Gastroesophageal sphincter (tissue), 4 donors: ENCODE measurements around the gene EWSR1. TPM values are rescaled to one million over a fixed set of nuclear protein-coding genes. Genes with fewer than 3 reads are reported as not detected.

Source experiments
- ATAC-seq: fragments of 150-250 bp; one replicate; pipeline ENCODE4 v1.9.1; 2016; ENCODE audit warnings: mild to moderate bottlenecking, moderate library complexity
- H3K27ac ChIP-seq, 4 donors: fragments of 200-600 bp; sonication (generic) in 3 of 4; 1 replicate in 3 of 4; 2 replicates in 1 of 4; pipeline ENCODE4 v1.5.1; 2016 to 2019
- H3K27me3 ChIP-seq: fragments of 200-600 bp; sonication (generic); one replicate; pipeline ENCODE4 v1.5.1; 2019
- H3K36me3 ChIP-seq, 2 donors: fragments of 200-600 bp; sonication (generic); one replicate each; pipeline ENCODE4 v1.5.1; 2019; ENCODE audit warnings: control low read depth in 1 of 2
- H3K4me1 ChIP-seq, 3 donors: fragments of 200-600 bp; sonication (generic); 1 replicate in 2 of 3; 2 replicates in 1 of 3; pipeline ENCODE4 v1.5.1; 2016 to 2019; ENCODE audit warnings: control low read depth in 2 of 3
- H3K4me3 ChIP-seq, 2 donors: fragments of 200-600 bp; sonication (generic); one replicate each; pipeline ENCODE4 v1.5.1; 2019; ENCODE audit warnings: mild to moderate bottlenecking in 1 of 2, moderate library complexity in 1 of 2
- H3K9me3 ChIP-seq, 3 donors: fragments of 200-600 bp; sonication (generic); one replicate each; pipeline ENCODE4 v1.5.1; 2017 to 2019; ENCODE audit warnings: control low read depth in 2 of 3
- CTCF ChIP-seq, 4 experiments: fragments of 200-600 bp in 2 of 4; fragments of 450-650 bp in 2 of 4; sonication (generic) in 1 of 4; IDR thresholded peaks; one replicate each; pipeline ENCODE4 v1.5.1; 2017 to 2019; ENCODE audit warnings: antibody characterized with exemption in 4 of 4, mild to moderate bottlenecking in 2 of 4, moderate library complexity in 2 of 4
- EP300 ChIP-seq: sonication (generic); formaldehyde crosslinking; IDR thresholded peaks from one replicate; pipeline ENCODE4 v1.6.1; 2017; ENCODE audit warnings: antibody characterized with exemption, mild to moderate bottlenecking
- POLR2A ChIP-seq, 2 donors: fragments of 450-650 bp; IDR thresholded peaks; one replicate each; pipeline ENCODE4 v1.6.1; 2017; ENCODE audit warnings: antibody characterized with exemption in 2 of 2, mild to moderate bottlenecking in 2 of 2, moderate library complexity in 1 of 2
- POLR2AphosphoS5 ChIP-seq: sonication (generic); formaldehyde crosslinking; IDR thresholded peaks from one replicate; pipeline ENCODE4 v1.6.1; 2017; ENCODE audit warnings: antibody characterized with exemption
- WGBS, 2 donors: methylation state at CpG; one replicate each; pipeline ENCODE4 v1.1.5; 2018; ENCODE audit warnings: low coverage in 1 of 2; 5-methylcytosine and 5-hydroxymethylcytosine counted together
- total RNA-seq, 4 donors: library from RNA; depleted of rRNA; stranded (reverse); fragments of >200 nt; gene quantifications; one replicate each; pipeline ENCODE4 v1.1.0, GENCODE V29; 2016

The EWSR1 gene
- total RNA-seq, 4 donors from 2014 or later = 169 to 209 (median 204) TPM

DNA sequence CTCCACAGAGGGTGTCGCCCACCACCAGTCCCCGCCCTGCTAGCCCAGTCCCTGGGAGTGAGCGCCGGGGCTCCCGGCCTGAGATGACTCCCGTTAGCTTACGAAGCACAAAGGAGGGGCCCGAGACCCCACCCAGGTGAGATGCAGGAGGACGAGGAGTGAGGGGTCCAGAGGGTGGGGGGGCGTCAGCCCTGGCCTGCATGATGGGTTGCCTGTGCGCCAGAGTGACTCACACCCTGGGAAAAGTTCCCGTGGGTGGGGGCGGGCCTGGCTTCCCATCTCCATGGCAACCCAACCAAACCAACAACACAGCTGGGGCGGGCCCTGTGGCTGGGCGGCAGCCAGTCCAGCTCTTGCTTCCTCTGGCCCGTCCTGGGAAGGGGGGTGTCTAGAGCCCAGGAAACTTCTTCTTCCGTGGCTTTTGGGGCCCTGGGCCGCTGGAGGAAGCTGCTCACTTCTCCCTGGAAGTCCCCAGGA is 42.8 kb downstream of the EWSR1 start:
- no peaks in the 10 kb centered on the region for H3K9me3 ChIP-seq
- peak overlapping the region; percentile 22 to 97 (median 89) for H3K27ac ChIP-seq
- WGBS, 2 donors = 0% methylated on average over 4 of the region's 18 CpGs; no CpG with 5 or more reads in 1 of the 2 donors
- H3K27me3 ChIP-seq = peaks cover 30% of the 10 kb centered on the region
- peak overlapping the region in 1 of 2 donors; percentile 44 for H3K4me3 ChIP-seq
- H3K4me1 ChIP-seq = peaks cover 3 to 93% (median 68%) of the 10 kb centered on the region in 3 donors
- ATAC-seq = peak; percentile 85
- TF ChIP-seq POLR2AphosphoS5 = peak; percentile 84
- no peak for TF ChIP-seq EP300
- H3K36me3 ChIP-seq = no peaks in the 10 kb centered on the region

GRCh38 chr22:29311464-29312217 is 43.6 kb downstream of the EWSR1 start:
- Histone ChIP-seq H3K36me3 (no peaks in the 10 kb centered on the region), H3K27ac (peak overlapping the region; percentile 9 to 97 (median 89)), H3K27me3 (peaks cover 37% of the 10 kb centered on the region), H3K4me3 (peak overlapping the region in 1 of 2 donors; percentile 44), H3K9me3 (no peaks in the 10 kb centered on the region), H3K4me1 (peaks cover 3 to 88% (median 69%) of the 10 kb centered on the region in 3 donors)
- WGBS, 2 donors = no CpG with 5 or more reads among the region's 50 CpGs
- ATAC-seq = peak; percentile 0
- TF ChIP-seq POLR2A (IDR thresholded peaks at IDR 0.05) (no peak), POLR2AphosphoS5 (no peak), CTCF (IDR thresholded peaks at IDR 0.05) (no peak), EP300 (no peak)

DNA sequence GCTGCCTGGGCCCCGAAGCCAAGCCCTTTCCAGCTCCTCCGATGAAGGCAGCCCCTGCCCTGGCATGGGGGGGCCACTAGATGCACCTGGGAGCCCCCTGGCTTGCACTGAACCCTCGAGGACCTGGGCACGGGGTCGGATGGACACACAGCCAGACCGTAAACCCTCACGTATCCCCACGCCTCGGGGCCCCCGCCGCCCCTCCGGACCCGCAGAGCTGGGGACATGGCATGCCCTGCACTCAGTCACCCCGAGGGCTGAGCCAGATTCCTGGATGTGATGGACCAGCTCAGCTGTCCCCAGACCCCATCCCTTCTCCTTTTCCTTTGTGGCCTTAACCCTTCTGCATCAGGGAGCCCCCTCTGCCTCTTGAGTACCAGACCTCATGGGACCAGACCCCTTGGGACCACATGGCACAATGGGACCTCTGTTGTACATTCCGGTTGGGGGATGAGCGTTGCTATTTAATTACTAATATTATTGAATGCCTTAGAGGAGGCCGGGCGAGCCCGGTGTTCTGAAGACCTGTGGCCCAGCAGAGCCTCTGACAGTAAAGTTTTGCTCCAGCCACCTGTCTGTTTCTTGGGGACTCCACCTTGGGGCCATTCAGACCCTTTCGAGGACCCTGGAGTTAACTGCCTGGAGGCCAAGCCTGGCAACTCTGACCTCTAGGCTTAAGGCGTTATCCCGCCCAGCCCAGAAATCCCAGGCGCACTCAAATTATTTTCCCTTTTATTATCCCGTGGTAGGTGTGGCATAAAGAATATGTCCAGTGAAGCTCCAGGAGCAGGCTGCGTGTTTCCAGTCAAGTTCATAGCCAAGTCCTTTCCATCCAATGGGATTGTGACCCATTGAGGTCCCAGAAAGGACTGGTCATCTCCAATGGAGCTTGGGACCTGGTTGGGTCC is 44.4 kb downstream of the EWSR1 start:
- WGBS, 2 donors = 77 to 92% methylated on average over 5 to 6 of the region's 25 CpGs
- Histone ChIP-seq H3K4me1 (peaks cover 3 to 85% (median 68%) of the 10 kb centered on the region in 3 donors), H3K9me3 (no peaks in the 10 kb centered on the region), H3K27me3 (peaks cover 39% of the 10 kb centered on the region), H3K27ac (peak overlapping the region in 3 of 4 donors; percentile 86 to 97 (median 92)), H3K4me3 (no peak overlapping the region), H3K36me3 (no peaks in the 10 kb centered on the region)
- TF ChIP-seq EP300 (no peak), CTCF (IDR thresholded peaks at IDR 0.05) (no peak), POLR2AphosphoS5 (no peak), POLR2A (IDR thresholded peaks at IDR 0.05) (no peak)
- no peak for ATAC-seq

GRCh38 chr22:29313126-29313575 is 45.1 kb downstream of the EWSR1 start:
- H3K27ac ChIP-seq = no peak overlapping the region
- ATAC-seq = no peak
- 20% methylated on average over 1 of the region's 44 CpGs; no CpG with 5 or more reads in 1 of the 2 donors for WGBS, 2 donors

More at GRCh38 chr22:29313126-29313575, 45.1 kb downstream of the EWSR1 start:
- Histone ChIP-seq H3K4me3 (peak overlapping the region in 1 of 2 donors; percentile 16), H3K4me1 (peaks cover 1 to 78% (median 61%) of the 10 kb centered on the region in 3 donors), H3K36me3 (no peaks in the 10 kb centered on the region), H3K27me3 (peaks cover 39% of the 10 kb centered on the region), H3K9me3 (no peaks in the 10 kb centered on the region)
- peak in 3 of 4 experiments; percentile 59 to 85 (median 77) for TF ChIP-seq CTCF (IDR thresholded peaks at IDR 0.05)
- no peak for TF ChIP-seq POLR2A (IDR thresholded peaks at IDR 0.05)
